SK-N-MC (cell line): Measurements from ENCODE around the gene PRCC.

Experiments used
- EZH2 ChIP-seq: fragments of 200-600 bp; sonication (generic); IDR thresholded peaks from one replicate; pipeline ENCODE4 v1.6.1; 2017; ENCODE audit warnings: antibody characterized with exemption
- POLR2AphosphoS5 ChIP-seq: IDR thresholded peaks from 2 replicates; pipeline ENCODE4 v1.6.1; 2012; ENCODE audit warnings: mild to moderate bottlenecking, low read depth, low read length, borderline replicate concordance

DNA sequence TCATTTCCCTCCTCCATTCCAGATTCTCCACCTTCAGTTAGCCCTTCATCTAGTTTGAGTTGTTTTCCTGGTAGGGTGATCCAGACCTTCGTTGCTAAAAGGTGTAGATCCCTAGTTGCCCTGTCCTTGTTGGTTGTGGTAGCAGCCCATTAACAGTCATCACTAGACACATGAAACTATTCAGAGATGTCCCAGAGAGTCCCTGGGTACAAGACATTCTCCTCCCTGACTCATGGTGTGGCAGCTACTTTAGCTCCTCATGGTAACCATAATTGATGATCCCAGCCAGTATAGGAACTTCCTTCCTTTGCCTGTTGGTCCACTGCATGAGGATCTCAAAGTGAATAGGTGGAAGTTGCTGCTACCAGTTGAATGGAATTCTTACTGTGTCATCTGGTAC, 55.3 kb downstream of the PRCC start:
- TF ChIP-seq POLR2AphosphoS5 (no peak), EZH2 (no peak)
